Psoas muscle (tissue), 8 donors: Measurements from ENCODE around the gene DSTN. TPM values are rescaled to one million over a fixed set of nuclear protein-coding genes. Genes with fewer than 3 reads are reported as not detected.

Experiments used
- ATAC-seq, 4 donors: fragments of 200-7000 bp; cut with Tn5 transposase; one replicate each; pipeline ENCODE4 v1.9.1; 2020; ENCODE audit warnings: moderate library complexity in 3 of 4, mild to moderate bottlenecking in 2 of 4
- DNase-seq, 2 donors: peaks; one replicate each; pipeline ENCODE4 v3.0.0-alpha.2; 2020
- H3K27ac ChIP-seq: fragments of 200-600 bp; one replicate; pipeline ENCODE4 v1.8.0; 2022
- H3K27me3 ChIP-seq, 3 donors: fragments of 200-600 bp in 1 of 3; one replicate each; pipeline versions ENCODE4 v1.6.1 to v1.8.0; 2013 to 2022; ENCODE audit warnings: low read length in 2 of 3, mild to moderate bottlenecking in 2 of 3, moderate library complexity in 1 of 3; ENCODE audit not compliant: insufficient read depth in 3 of 3
- H3K36me3 ChIP-seq, 2 donors: fragments of 200-600 bp in 1 of 2; one replicate each; pipeline versions ENCODE4 v1.6.1 to v1.8.0; 2013 to 2022; ENCODE audit warnings: low read depth in 1 of 2, mild to moderate bottlenecking in 1 of 2, moderate library complexity in 1 of 2; ENCODE audit not compliant: insufficient read depth in 1 of 2
- H3K4me1 ChIP-seq: fragments of 200-600 bp; one replicate; pipeline ENCODE4 v1.8.0; 2022
- H3K4me3 ChIP-seq: fragments of 200-600 bp; one replicate; pipeline ENCODE4 v1.8.0; 2022; ENCODE audit warnings: mild to moderate bottlenecking
- H3K9me3 ChIP-seq: fragments of 200-600 bp; one replicate; pipeline ENCODE4 v1.8.0; 2022
- CTCF ChIP-seq: fragments of 200-600 bp; IDR thresholded peaks from one replicate; pipeline ENCODE4 v1.8.0; 2022; ENCODE audit warnings: antibody characterized with exemption
- WGBS, 3 donors: extraction: QIAGEN DNeasy Blood & Tissue Kit; methylation state at CpG; one replicate each; pipeline versions ENCODE4 v1.1.6 to v1.1.7; 2013; 5-methylcytosine and 5-hydroxymethylcytosine counted together
- intact Hi-C, 2 donors: fragments of 100-400 bp; cut with DNase I; formaldehyde crosslinking; loops; one replicate each; pipeline versions ENCODE4 v1.11.0 to v1.14.2; 2022
- polyA plus RNA-seq, 3 donors: library from polyadenylated mRNA; stranded (reverse); fragments of 200-250 nt; gene quantifications; one replicate each; pipeline ENCODE4 v1.2.3, GENCODE V29; 2013
- total RNA-seq, 4 donors: library from RNA; stranded (reverse); fragmentation: NEBNext Ultra II Directional in 2 of 4; extraction: Animal tissue kit (Norgen Biotek cat#: 25700) in 2 of 4; gene quantifications; one replicate each; pipeline versions ENCODE4 v1.2.1 to v1.2.4, GENCODE V29; 2021 to 2023
- donor health status: healthy with polysubstance abuse.
- donor health status: DM: no; HTN: no; CAD: no; lungs with moderate emphysema.
- donor health status: Bipolar disorder and iron deficiency.
- donor health status: healthy.
- donor health status: DM: yes; HTN: yes; CAD: no.
- donor health status: DM: no; HTN: no; CAD: no.
- donor health status: DM: no; HTN: no; CAD: no.
- donor health status: DM: yes; HTN: yes; CAD: no.

The DSTN gene
- total and polyA plus RNA-seq, 7 donors: 45.6 to 202 (median 82.3) TPM

DNA sequence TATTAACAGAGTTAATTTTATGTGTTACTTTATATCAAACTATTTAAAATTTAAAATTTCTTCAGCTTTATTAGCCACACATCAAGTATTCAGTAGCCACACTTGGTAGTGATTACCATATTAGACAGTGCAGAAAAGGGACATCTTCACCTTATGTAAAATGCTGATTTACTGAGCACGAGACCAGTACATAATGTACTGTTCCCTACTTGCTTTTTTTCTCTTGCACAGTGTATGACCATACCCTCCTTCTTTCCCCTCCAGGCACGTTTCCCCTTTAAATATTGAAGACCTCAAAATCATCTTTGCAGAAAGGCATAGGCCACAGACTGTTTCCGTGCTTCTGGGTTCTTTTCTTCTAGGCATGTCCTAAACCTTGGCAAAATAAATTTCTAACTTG is 17.9 kb downstream of the DSTN start:
- 60 to 93% (median 82%) methylated on average over 3 of the region's 3 CpGs for WGBS, 3 donors
- no peak overlapping the region for H3K27ac ChIP-seq
- intact Hi-C loops: no loop called here
- no peaks in the 10 kb centered on the region for H3K36me3 ChIP-seq
- H3K4me1 ChIP-seq: peaks cover 47% of the 10 kb centered on the region
- ATAC-seq: no peak
- H3K9me3 ChIP-seq: no peaks in the 10 kb centered on the region
- DNase-seq: no peak
- no peak overlapping the region for H3K4me3 ChIP-seq
- H3K27me3 ChIP-seq: no peaks in the 10 kb centered on the region
- TF ChIP-seq CTCF: no peak

DNA sequence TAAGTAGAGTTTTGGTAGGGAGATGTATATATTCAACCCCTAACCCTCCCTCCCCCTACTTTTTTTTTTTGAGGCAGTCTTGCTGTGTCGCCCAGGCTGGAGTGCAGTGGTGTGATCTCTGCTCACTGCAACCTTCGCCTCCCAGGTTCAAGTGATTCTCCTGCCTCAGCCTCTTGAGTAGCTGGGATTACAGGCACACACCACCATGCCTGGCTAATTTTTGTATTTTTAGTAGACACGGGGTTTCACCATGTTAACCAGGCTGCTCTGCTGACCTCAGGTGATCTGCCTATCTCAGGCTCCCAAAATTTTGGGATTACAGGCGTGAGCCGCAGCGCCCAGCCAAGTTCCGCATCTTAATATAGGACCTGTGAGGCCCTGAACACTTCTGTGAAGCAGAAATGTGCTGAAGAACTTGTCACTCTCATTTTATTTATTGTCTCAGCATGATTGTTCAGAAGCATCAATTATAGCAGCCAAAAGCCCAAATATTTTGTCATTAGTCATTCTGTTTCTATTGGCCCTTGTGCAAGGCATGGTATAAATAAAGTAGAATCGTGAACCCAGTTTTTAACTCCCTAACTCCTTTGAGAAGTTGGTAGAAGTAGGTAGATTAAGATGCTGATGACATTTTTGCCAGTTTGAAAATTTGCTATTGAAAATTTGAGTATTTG is 19.4 kb downstream of the DSTN start:
- Histone ChIP-seq H3K27me3 (no peaks in the 10 kb centered on the region), H3K4me1 (peaks cover 49% of the 10 kb centered on the region), H3K4me3 (no peak overlapping the region), H3K9me3 (no peaks in the 10 kb centered on the region), H3K36me3 (no peaks in the 10 kb centered on the region), H3K27ac (no peak overlapping the region)
- 61 to 76% (median 64%) methylated on average over 8 of the region's 8 CpGs for WGBS, 3 donors
- no peak for TF ChIP-seq CTCF
- DNase-seq (no peak), ATAC-seq (peak in 3 of 4 donors; percentile 24 to 57 (median 25))
- intact Hi-C loops: no loop called here

- Histone ChIP-seq H3K4me1 (peaks cover 47% of the 10 kb centered on the region), H3K4me3 (no peak overlapping the region)
- intact Hi-C loops: no loop called here
Observed at GRCh38 chr20:17590245-17590644, 20.4 kb downstream of the DSTN start.

DNA sequence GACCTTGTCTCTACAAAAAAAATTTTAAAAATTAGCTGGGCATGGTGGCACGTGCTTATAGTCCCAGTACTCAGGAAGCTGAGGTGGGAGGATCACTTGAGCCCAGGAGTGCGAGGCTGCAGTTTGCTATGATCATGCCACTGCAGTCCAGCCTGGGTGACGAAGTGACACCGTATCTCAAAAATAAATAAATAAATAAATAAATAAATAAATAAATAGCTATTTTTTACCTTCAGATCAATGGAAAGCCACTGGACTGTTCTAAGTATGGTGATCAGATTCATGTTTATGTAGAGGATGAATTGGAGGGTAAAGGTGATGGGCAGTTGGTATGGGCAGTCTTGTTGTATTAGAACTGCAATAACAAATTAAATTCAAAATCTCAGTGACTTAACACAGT is 24.0 kb downstream of the DSTN start:
- H3K27me3 ChIP-seq: no peaks in the 10 kb centered on the region
- intact Hi-C loops: no loop called here
- no peaks in the 10 kb centered on the region for H3K9me3 ChIP-seq
- ATAC-seq (no peak), DNase-seq (no peak)
- no peak overlapping the region for H3K4me3 ChIP-seq
- WGBS, 3 donors: 92 to 97% (median 97%) methylated on average over 4 of the region's 4 CpGs
- H3K27ac ChIP-seq: no peak overlapping the region
- no peak for TF ChIP-seq CTCF
- H3K36me3 ChIP-seq: no peaks in the 10 kb centered on the region
- peaks cover 37% of the 10 kb centered on the region for H3K4me1 ChIP-seq

More at GRCh38 chr20:17590245-17590644, 20.4 kb downstream of the DSTN start:
- WGBS, 3 donors: 54 to 70% (median 58%) methylated on average over 1 of the region's 1 CpG
- Histone ChIP-seq H3K27me3 (no peaks in the 10 kb centered on the region), H3K9me3 (no peaks in the 10 kb centered on the region), H3K36me3 (no peaks in the 10 kb centered on the region), H3K27ac (no peak overlapping the region)
- no peak for TF ChIP-seq CTCF
- ATAC-seq: no peak
- DNase-seq: no peak

DNA sequence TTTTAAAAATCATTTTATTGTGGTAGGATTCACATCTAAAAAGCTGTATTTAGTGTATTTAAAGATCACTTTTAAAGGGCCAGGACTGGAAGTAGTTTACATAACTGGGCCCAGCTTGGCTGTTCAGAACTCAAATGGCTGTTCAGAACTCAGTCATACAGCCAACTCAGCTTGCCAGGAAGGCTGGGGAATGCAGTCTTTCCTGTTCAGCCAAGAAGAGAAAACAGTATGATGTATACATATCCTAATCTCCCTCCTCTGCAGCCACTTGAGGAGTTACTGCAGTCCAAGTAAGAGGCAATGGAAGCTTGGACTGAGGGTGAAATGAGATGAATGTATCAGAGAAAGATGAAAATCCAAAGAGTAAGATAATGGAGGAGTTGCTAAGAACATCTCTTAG is 24.6 kb downstream of the DSTN start:
- Histone ChIP-seq H3K27me3 (no peaks in the 10 kb centered on the region), H3K9me3 (no peaks in the 10 kb centered on the region), H3K4me3 (no peak overlapping the region), H3K4me1 (peaks cover 35% of the 10 kb centered on the region), H3K27ac (no peak overlapping the region), H3K36me3 (no peaks in the 10 kb centered on the region)
- intact Hi-C loops: no loop called here
- DNase-seq (no peak), ATAC-seq (no peak)
- no peak for TF ChIP-seq CTCF
